Psoas muscle (tissue), 8 donors: ENCODE data around the gene SLC36A1. TPM values are rescaled to one million over a fixed set of nuclear protein-coding genes. Genes with fewer than 3 reads are reported as not detected.
A peak's percentile ranks its signal among the peaks of the same experiment; 100 is the strongest.

Source experiments
- ATAC-seq, 4 donors: fragments of 200-7000 bp; cut with Tn5 transposase; one replicate each; pipeline ENCODE4 v1.9.1; 2020; ENCODE audit warnings: moderate library complexity in 3 of 4, mild to moderate bottlenecking in 2 of 4
- DNase-seq, 2 donors: peaks; one replicate each; pipeline ENCODE4 v3.0.0-alpha.2; 2020
- H3K27ac ChIP-seq: fragments of 200-600 bp; one replicate; pipeline ENCODE4 v1.8.0; 2022
- H3K27me3 ChIP-seq, 3 donors: fragments of 200-600 bp in 1 of 3; one replicate each; pipeline versions ENCODE4 v1.6.1 to v1.8.0; 2013 to 2022; ENCODE audit warnings: low read length in 2 of 3, mild to moderate bottlenecking in 2 of 3, moderate library complexity in 1 of 3; ENCODE audit not compliant: insufficient read depth in 3 of 3
- H3K36me3 ChIP-seq, 2 donors: fragments of 200-600 bp in 1 of 2; one replicate each; pipeline versions ENCODE4 v1.6.1 to v1.8.0; 2013 to 2022; ENCODE audit warnings: low read depth in 1 of 2, mild to moderate bottlenecking in 1 of 2, moderate library complexity in 1 of 2; ENCODE audit not compliant: insufficient read depth in 1 of 2
- H3K4me1 ChIP-seq: fragments of 200-600 bp; one replicate; pipeline ENCODE4 v1.8.0; 2022
- H3K4me3 ChIP-seq: fragments of 200-600 bp; one replicate; pipeline ENCODE4 v1.8.0; 2022; ENCODE audit warnings: mild to moderate bottlenecking
- H3K9me3 ChIP-seq: fragments of 200-600 bp; one replicate; pipeline ENCODE4 v1.8.0; 2022
- CTCF ChIP-seq: fragments of 200-600 bp; IDR thresholded peaks from one replicate; pipeline ENCODE4 v1.8.0; 2022; ENCODE audit warnings: antibody characterized with exemption
- WGBS, 3 donors: extraction: QIAGEN DNeasy Blood & Tissue Kit; methylation state at CpG; one replicate each; pipeline versions ENCODE4 v1.1.6 to v1.1.7; 2013; 5-methylcytosine and 5-hydroxymethylcytosine counted together
- intact Hi-C, 2 donors: fragments of 100-400 bp; cut with DNase I; formaldehyde crosslinking; loops; one replicate each; pipeline versions ENCODE4 v1.11.0 to v1.14.2; 2022
- polyA plus RNA-seq, 3 donors: library from polyadenylated mRNA; stranded (reverse); fragments of 200-250 nt; gene quantifications; one replicate each; pipeline ENCODE4 v1.2.3, GENCODE V29; 2013
- total RNA-seq, 4 donors: library from RNA; stranded (reverse); fragmentation: NEBNext Ultra II Directional in 2 of 4; extraction: Animal tissue kit (Norgen Biotek cat#: 25700) in 2 of 4; gene quantifications; one replicate each; pipeline versions ENCODE4 v1.2.1 to v1.2.4, GENCODE V29; 2021 to 2023
- donor health status: healthy with polysubstance abuse.
- donor health status: DM: no; HTN: no; CAD: no; lungs with moderate emphysema.
- donor health status: Bipolar disorder and iron deficiency.
- donor health status: healthy.
- donor health status: DM: yes; HTN: yes; CAD: no.
- donor health status: DM: no; HTN: no; CAD: no.
- donor health status: DM: no; HTN: no; CAD: no.
- donor health status: DM: yes; HTN: yes; CAD: no.

SLC36A1 gene
- total and polyA plus RNA-seq, 7 donors, result 1.7 to 19.7 (median 12.0) TPM

GRCh38 chr5:151427258-151427657, 20.1 kb upstream of the SLC36A1 start:
- no peak overlapping the region for H3K27ac ChIP-seq
- 19 to 61% (median 34%) methylated on average over 2 of the region's 2 CpGs for WGBS, 3 donors
- no peak overlapping the region for H3K4me3 ChIP-seq
- no peak for DNase-seq
- H3K9me3 ChIP-seq, result no peaks in the 10 kb centered on the region
- H3K36me3 ChIP-seq, result no peaks in the 10 kb centered on the region
- ATAC-seq, result peak in 3 of 4 donors; percentile 46 to 58 (median 46)
- H3K27me3 ChIP-seq, result no peaks in the 10 kb centered on the region
- intact Hi-C loops, result no loop called here
- H3K4me1 ChIP-seq, result peaks cover 19% of the 10 kb centered on the region
- TF ChIP-seq CTCF, result peak; percentile 23

GRCh38 chr5:151430731-151431130, 16.7 kb upstream of the SLC36A1 start:
- Histone ChIP-seq H3K36me3 (no peaks in the 10 kb centered on the region), H3K27me3 (no peaks in the 10 kb centered on the region), H3K4me1 (peaks cover 28% of the 10 kb centered on the region), H3K27ac (peak overlapping the region; percentile 88), H3K4me3 (no peak overlapping the region), H3K9me3 (no peaks in the 10 kb centered on the region)
- DNase-seq, result no peak
- ATAC-seq, result no peak
- 88 to 97% (median 96%) methylated on average over 1 of the region's 1 CpG for WGBS, 3 donors
- TF ChIP-seq CTCF, result no peak
- intact Hi-C loops, result loop anchor here (5.0 to 10.0 kb wide), 2 partner anchors 83 to 86 kb away; partner anchors contain the start of gene SLC36A2 (in 2 of the 2)

GRCh38 chr5:151431666-151432065, 15.7 kb upstream of the SLC36A1 start:
- Histone ChIP-seq H3K9me3 (no peaks in the 10 kb centered on the region), H3K4me3 (peak overlapping the region; percentile 47), H3K27me3 (no peaks in the 10 kb centered on the region), H3K4me1 (peaks cover 28% of the 10 kb centered on the region), H3K27ac (peak overlapping the region; percentile 88), H3K36me3 (no peaks in the 10 kb centered on the region)
- 27 to 33% (median 27%) methylated on average over 6 of the region's 6 CpGs for WGBS, 3 donors
- ATAC-seq, result peak in 3 of 4 donors; percentile 33 to 63 (median 34)
- intact Hi-C loops, result loop anchor here (2.0 to 10.0 kb wide), 3 partner anchors 47 to 87 kb away; partner anchors contain the start of gene SLC36A2 (in 2 of the 2)
- TF ChIP-seq CTCF, result no peak
- DNase-seq, result no peak

- Histone ChIP-seq H3K4me3 (peak overlapping the region; percentile 47), H3K27me3 (no peaks in the 10 kb centered on the region), H3K36me3 (no peaks in the 10 kb centered on the region), H3K4me1 (peaks cover 26% of the 10 kb centered on the region), H3K9me3 (no peaks in the 10 kb centered on the region), H3K27ac (peak overlapping the region; percentile 88)
- DNase-seq, result no peak
- no peak for TF ChIP-seq CTCF
- intact Hi-C loops, result loop anchor here (2.0 to 10.0 kb wide), 3 partner anchors 47 to 87 kb away; partner anchors contain the start of gene SLC36A2 (in 2 of the 2)
- no peak for ATAC-seq
- 78 to 89% (median 83%) methylated on average over 3 of the region's 3 CpGs for WGBS, 3 donors
Observed at GRCh38 chr5:151432210-151432609, 15.2 kb upstream of the SLC36A1 start.
